T-helper 2 cell treated with Interferon-gamma antibody and Interleukin-4, amounts not matched to agents 100 ng/mL and 5 ng/mL, for 36 hours (primary cell): ENCODE results near the gene RHBDF1. TPM values are rescaled to one million over a fixed set of nuclear protein-coding genes. Genes with fewer than 3 reads are reported as not detected.
"Not testable (repeated sequence)": the region's sequence is repeated elsewhere in the genome, so short reads cannot be mapped to it uniquely, and the experiment has no call there.

Source experiments
- intact Hi-C: fragments of 100-400 bp; cut with micrococcal nuclease; formaldehyde crosslinking; loops from one replicate; pipeline ENCODE4 v1.15.1; 2023
- total RNA-seq: library from RNA; stranded (reverse); gene quantifications from 2 replicates; pipeline ENCODE4 v1.2.3, GENCODE V29; 2022

RHBDF1 gene
- total RNA-seq, 1 donor from 2014 or later, result not detected

GRCh38 chr16:37511-37910 lies 34.9 kb downstream of the RHBDF1 start:
- intact Hi-C loops, result no loop called here

DNA sequence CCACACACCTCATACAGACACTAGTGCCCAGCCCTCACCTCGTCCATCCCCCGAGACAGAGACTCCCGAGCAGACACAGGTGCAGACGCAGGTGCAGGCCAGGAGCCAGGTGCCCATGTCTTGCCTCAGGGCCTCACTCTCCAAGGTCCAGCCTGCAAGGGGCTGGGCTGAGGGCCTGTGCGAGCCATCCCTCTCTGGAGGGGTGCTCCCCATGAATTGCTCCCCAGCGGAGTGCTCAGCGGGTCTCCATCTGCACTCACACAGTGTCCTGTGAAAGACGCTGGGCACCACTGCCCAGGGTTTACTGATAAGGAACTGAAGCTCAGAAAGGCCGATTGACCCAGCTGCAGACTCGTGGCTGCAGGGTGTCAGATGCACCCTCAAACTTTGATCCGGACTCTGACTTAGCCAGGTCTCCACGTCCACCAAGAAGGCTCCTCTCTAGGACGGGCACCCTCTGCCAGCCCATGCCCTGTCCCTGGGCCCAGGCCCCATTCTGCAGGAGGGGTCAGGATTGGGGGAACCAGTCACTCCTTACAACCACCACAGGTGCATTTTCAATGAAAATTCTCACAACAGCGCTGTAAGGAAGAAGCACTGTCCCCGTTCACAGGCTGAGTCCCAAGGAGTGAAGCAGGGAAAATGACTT lies 36.0 kb downstream of the RHBDF1 start:
- intact Hi-C loops, result no loop called here

GRCh38 chr16:35678-36305 lies 36.6 kb downstream of the RHBDF1 start:
- intact Hi-C loops, result no loop called here

GRCh38 chr16:35011-35677 lies 37.3 kb downstream of the RHBDF1 start:
- intact Hi-C loops, result no loop called here

GRCh38 chr16:34648-34987 lies 37.8 kb downstream of the RHBDF1 start:
- intact Hi-C loops, result no loop called here

GRCh38 chr16:33877-34647 lies 38.4 kb downstream of the RHBDF1 start:
- intact Hi-C loops, result no loop called here

- intact Hi-C loops, result not testable (repeated sequence)
Measured at GRCh38 chr16:33154-33876, 39.1 kb downstream of the RHBDF1 start.

DNA sequence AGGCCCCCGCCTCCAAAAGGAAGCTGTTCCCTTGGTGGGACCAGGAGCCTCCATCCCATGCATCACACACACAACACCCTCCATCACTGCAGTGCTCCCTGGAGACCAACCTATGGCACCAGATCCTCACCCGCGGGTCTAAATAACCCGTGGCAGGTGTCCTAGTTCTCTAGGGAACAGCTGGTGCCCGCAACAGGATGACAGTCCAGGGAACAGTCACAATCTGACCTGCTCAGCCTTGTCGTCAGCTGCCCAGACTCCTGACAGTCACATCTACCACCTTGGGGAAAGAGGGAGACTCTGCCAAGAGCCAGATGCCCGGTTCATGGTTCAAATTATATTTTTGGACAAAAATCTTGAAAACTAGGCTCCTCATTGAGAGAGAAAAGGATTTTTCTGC lies 41.8 kb downstream of the RHBDF1 start:
- intact Hi-C loops, result not testable (repeated sequence)

DNA sequence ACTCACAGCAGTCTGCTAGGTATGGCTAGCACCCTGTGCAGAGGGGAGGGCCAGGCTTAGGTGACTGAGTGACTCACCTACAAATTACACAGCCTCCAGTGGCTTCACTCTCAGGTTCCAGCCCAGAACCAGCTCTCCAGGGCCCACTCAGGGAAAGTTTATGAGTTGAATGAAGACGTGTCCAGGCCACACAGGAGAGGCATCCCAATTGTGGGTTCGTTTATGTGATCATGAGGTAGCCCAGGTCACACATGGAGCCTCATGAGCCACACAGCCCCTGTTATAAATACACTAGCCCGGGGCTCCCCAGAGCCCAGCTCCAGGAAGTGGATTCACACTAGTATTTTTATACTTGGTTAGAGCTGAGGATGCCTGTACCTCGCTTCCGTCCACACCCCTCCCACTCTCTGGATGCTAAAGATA lies 46.5 kb downstream of the RHBDF1 start:
- intact Hi-C loops, result not testable (repeated sequence)

- intact Hi-C loops, result not testable (repeated sequence)
Measured at GRCh38 chr16:24151-24550, 48.3 kb downstream of the RHBDF1 start.

GRCh38 chr16:20886-21285 lies 51.5 kb downstream of the RHBDF1 start:
- intact Hi-C loops, result not testable (repeated sequence)

GRCh38 chr16:17062-17765 lies 55.2 kb downstream of the RHBDF1 start:
- intact Hi-C loops, result not testable (repeated sequence)

DNA sequence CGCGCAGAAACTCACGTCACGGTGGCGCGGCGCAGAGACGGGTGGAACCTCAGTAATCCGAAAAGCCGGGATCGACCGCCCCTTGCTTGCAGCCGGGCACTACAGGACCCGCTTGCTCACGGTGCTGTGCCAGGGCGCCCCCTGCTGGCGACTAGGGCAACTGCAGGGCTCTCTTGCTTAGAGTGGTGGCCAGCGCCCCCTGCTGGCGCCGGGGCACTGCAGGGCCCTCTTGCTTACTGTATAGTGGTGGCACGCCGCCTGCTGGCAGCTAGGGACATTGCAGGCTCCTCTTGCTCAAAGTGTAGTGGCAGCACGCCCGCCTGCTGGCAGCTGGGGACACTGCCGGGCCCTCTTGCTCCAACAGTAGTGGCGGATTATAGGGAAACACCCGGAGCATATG lies 61.7 kb downstream of the RHBDF1 start:
- intact Hi-C loops, result not testable (repeated sequence)

GRCh38 chr16:9903-10665 lies 62.3 kb downstream of the RHBDF1 start:
- intact Hi-C loops, result no loop called here

Other genes with a start within 250 kb of the RHBDF1 start
- gene POLR3K, start 19.0 kb downstream of the RHBDF1 start, total RNA-seq, result 48.5 and 49.1 TPM in 2 replicates
- gene SNRNP25, start 18.8 kb downstream of the RHBDF1 start, total RNA-seq, result 83.7 and 85.7 TPM in 2 replicates
- gene MPG, start 5.6 kb upstream of the RHBDF1 start, total RNA-seq, result 53.2 and 57.4 TPM in 2 replicates
- gene NPRL3, start 66.0 kb upstream of the RHBDF1 start, total RNA-seq, result 33.5 and 35.7 TPM in 2 replicates
- not detected in 2 replicates for gene HBZ, start 80.0 kb upstream of the RHBDF1 start, total RNA-seq
- not detected in 2 replicates for gene HBM, start 93.3 kb upstream of the RHBDF1 start, total RNA-seq
- gene HBA2, start 100.2 kb upstream of the RHBDF1 start, total RNA-seq, result not detected in 2 replicates
- not detected in 2 replicates for gene HBA1, start 104.0 kb upstream of the RHBDF1 start, total RNA-seq
- gene HBQ1, start 107.8 kb upstream of the RHBDF1 start, total RNA-seq, result not detected in 2 replicates
- gene LUC7L, start 156.8 kb upstream of the RHBDF1 start, total RNA-seq, result 79.1 and 80.8 TPM in 2 replicates
- gene FAM234A, start 162.2 kb upstream of the RHBDF1 start, total RNA-seq, result 29.4 and 32.2 TPM in 2 replicates
- gene RGS11, start 203.3 kb upstream of the RHBDF1 start, total RNA-seq, result 0.11 and 0.34 TPM in 2 replicates
- gene ARHGDIG, start 208.0 kb upstream of the RHBDF1 start, total RNA-seq, result not detected in 2 replicates
- gene PDIA2, start 210.5 kb upstream of the RHBDF1 start, total RNA-seq, result not detected in 2 replicates